A673 (cell line): ENCODE results near the gene MRPL39.

Experiments used
- CTCF ChIP-seq: fragments of 300-800, 200-600 bp; sonication (generic); conservative IDR thresholded peaks from 2 replicates; pipeline ENCODE4 v1.5.1; 2017; ENCODE audit warnings: low read depth, mild to moderate bottlenecking, antibody characterized with exemption, low read length, moderate library complexity, mixed read lengths
- EZH2 ChIP-seq: fragments of 200-600 bp; sonication (generic); IDR thresholded peaks from 2 replicates; pipeline ENCODE4 v1.6.1; 2017; ENCODE audit warnings: borderline replicate concordance, low read depth, mild to moderate bottlenecking, mixed read lengths, antibody characterized with exemption, low read length; ENCODE audit not compliant: poor library complexity, severe bottlenecking

GRCh38 chr21:25551569-25551968 lies 55.7 kb downstream of the MRPL39 start:
- TF ChIP-seq CTCF (no peak), EZH2 (no peak)
